Neural crest cell (in vitro differentiated cells): ENCODE data around the gene ALPK1. TPM values are rescaled to one million over a fixed set of nuclear protein-coding genes. Genes with fewer than 3 reads are reported as not detected.

Source experiments
- DNase-seq: peaks from one replicate; pipeline ENCODE4 v3.0.0; 2021; ENCODE audit warnings: low read depth, mixed read lengths, low spot score
- H3K27ac Mint-ChIP-seq: one replicate; pipeline ENCODE4 v1.8.0; 2021; ENCODE audit warnings: mild to moderate bottlenecking, mixed read lengths; ENCODE audit not compliant: unreplicated experiment
- H3K27me3 Mint-ChIP-seq: 2 replicates; pipeline ENCODE4 v1.8.0; 2021; ENCODE audit warnings: low read depth, mild to moderate bottlenecking, mixed read lengths
- H3K36me3 Mint-ChIP-seq: 2 replicates; pipeline ENCODE4 v1.8.0; 2021; ENCODE audit warnings: low read depth, mild to moderate bottlenecking, mixed read lengths
- H3K4me1 Mint-ChIP-seq: 2 replicates; pipeline ENCODE4 v1.8.0; 2021; ENCODE audit warnings: mixed read lengths
- H3K4me3 Mint-ChIP-seq: one replicate; pipeline ENCODE4 v1.8.0; 2021; ENCODE audit warnings: mild to moderate bottlenecking, mixed read lengths
- H3K9me3 Mint-ChIP-seq: 2 replicates; pipeline ENCODE4 v1.8.0; 2021; ENCODE audit warnings: mixed read lengths
- CTCF ChIP-seq: fragments of 200-600 bp; sonication (generic); conservative IDR thresholded peaks from 2 replicates; pipeline ENCODE4 v1.5.0; 2021; ENCODE audit warnings: antibody characterized with exemption, mild to moderate bottlenecking
- total RNA-seq: library from RNA; stranded (reverse); gene quantifications from 2 replicates; pipeline ENCODE4 v1.2.1, GENCODE V29; 2021

ALPK1 gene
- total RNA-seq, 1 donor from 2014 or later = 0.68 TPM

GRCh38 chr4:112276113-112276512 lies 21.1 kb upstream of the ALPK1 start:
- H3K9me3 Mint-ChIP-seq = no peaks in the 10 kb centered on the region
- H3K27ac Mint-ChIP-seq = no peak overlapping the region
- no peak for DNase-seq
- no peak for TF ChIP-seq CTCF
- H3K4me3 Mint-ChIP-seq = no peak overlapping the region
- no peaks in the 10 kb centered on the region for H3K27me3 Mint-ChIP-seq
- H3K4me1 Mint-ChIP-seq = no peaks in the 10 kb centered on the region
- H3K36me3 Mint-ChIP-seq = peaks cover 18% of the 10 kb centered on the region

DNA sequence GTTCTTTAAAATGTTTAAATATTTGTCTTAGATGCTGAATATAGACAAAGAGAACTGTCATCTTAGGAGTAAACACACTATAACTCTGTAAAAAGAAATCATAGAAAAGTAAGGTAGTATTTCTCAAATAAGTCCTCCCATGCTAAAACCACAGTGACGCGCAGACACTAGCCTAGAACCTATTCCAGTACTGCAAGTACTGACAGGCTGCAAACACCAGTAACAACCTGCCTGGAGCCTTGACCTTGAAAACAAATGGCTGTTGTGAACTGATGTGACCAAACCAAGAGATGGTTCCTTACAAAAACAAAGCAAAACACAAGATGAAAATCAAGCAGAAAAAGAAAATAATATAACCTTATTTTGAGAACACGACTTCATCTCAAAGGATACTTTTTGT lies 19.9 kb upstream of the ALPK1 start:
- Mint-ChIP-seq H3K4me3 (no peak overlapping the region), H3K27me3 (no peaks in the 10 kb centered on the region), H3K9me3 (no peaks in the 10 kb centered on the region), H3K27ac (no peak overlapping the region), H3K4me1 (no peaks in the 10 kb centered on the region), H3K36me3 (peaks cover 19% of the 10 kb centered on the region)
- DNase-seq = no peak
- TF ChIP-seq CTCF = no peak

GRCh38 chr4:112277705-112278448 lies 19.3 kb upstream of the ALPK1 start:
- H3K27me3 Mint-ChIP-seq = no peaks in the 10 kb centered on the region

GRCh38 chr4:112279025-112279881 lies 17.9 kb upstream of the ALPK1 start:
- peaks cover 15% of the 10 kb centered on the region for H3K36me3 Mint-ChIP-seq
- no peak overlapping the region for H3K4me3 Mint-ChIP-seq
- H3K27ac Mint-ChIP-seq = no peak overlapping the region
- DNase-seq = no peak
- H3K27me3 Mint-ChIP-seq = no peaks in the 10 kb centered on the region
- no peaks in the 10 kb centered on the region for H3K9me3 Mint-ChIP-seq
- no peak for TF ChIP-seq CTCF
- peaks cover 8% of the 10 kb centered on the region for H3K4me1 Mint-ChIP-seq

More at GRCh38 chr4:112277705-112278448, 19.3 kb upstream of the ALPK1 start:
- no peak overlapping the region for H3K27ac Mint-ChIP-seq
- no peaks in the 10 kb centered on the region for H3K9me3 Mint-ChIP-seq
- no peaks in the 10 kb centered on the region for H3K4me1 Mint-ChIP-seq
- TF ChIP-seq CTCF = no peak
- DNase-seq = no peak
- no peak overlapping the region for H3K4me3 Mint-ChIP-seq
- peaks cover 15% of the 10 kb centered on the region for H3K36me3 Mint-ChIP-seq

DNA sequence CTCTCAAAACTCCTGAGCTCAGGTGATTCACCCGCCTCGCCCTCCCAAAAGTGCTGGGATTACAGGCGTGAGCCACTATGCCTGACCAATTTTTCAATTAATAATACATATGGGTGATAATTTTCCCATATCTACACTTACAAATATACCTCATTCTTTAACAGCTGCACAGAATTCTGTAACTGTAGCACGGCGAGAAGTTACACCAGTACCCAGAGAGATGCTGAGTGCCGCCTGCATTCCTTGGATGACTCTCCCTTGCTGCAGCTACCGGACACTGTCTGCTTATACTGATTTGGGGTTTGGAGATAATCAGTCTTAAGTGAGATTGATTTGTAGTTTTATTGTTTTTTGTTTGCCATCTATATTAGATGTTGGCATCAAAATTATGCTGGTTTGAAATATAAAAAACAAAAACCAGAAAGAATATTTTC lies 17.3 kb upstream of the ALPK1 start:
- H3K4me3 Mint-ChIP-seq = no peak overlapping the region
- no peak for TF ChIP-seq CTCF
- peaks cover 15% of the 10 kb centered on the region for H3K36me3 Mint-ChIP-seq
- H3K27ac Mint-ChIP-seq = no peak overlapping the region
- peaks cover 15% of the 10 kb centered on the region for H3K4me1 Mint-ChIP-seq
- DNase-seq = no peak
- H3K9me3 Mint-ChIP-seq = no peaks in the 10 kb centered on the region
- H3K27me3 Mint-ChIP-seq = no peaks in the 10 kb centered on the region
